Activated naive CD8-positive, alpha-beta T cell treated with anti-CD3 and anti-CD28 coated beads, Interleukin-2, amount 10 ng/mL, durations not matched to agents 7 days and 5 days (primary cell): ENCODE results near the gene CAPZB. TPM values are rescaled to one million over a fixed set of nuclear protein-coding genes. Genes with fewer than 3 reads are reported as not detected.

Experiments used
- ATAC-seq: fragments of 150-1000 bp; cut with Tn5 transposase; one replicate; pipeline ENCODE4 v1.10.0; 2021; ENCODE audit warnings: low read depth, moderate library complexity
- POLR2A ChIA-PET: fragments of 350-600 bp; sonication (Branson Sonifier 250); formaldehyde crosslinking; loops from one replicate; lab custom pipeline; 2021; ENCODE audit warnings: antibody characterized with exemption; lab: Charles Lee
- DNase-seq: peaks from one replicate; pipeline ENCODE4 v3.0.0; 2021
- H3K27ac Mint-ChIP-seq: one replicate; pipeline ENCODE4 v1.8.0; 2022; ENCODE audit warnings: mild to moderate bottlenecking, mixed read lengths
- H3K27me3 Mint-ChIP-seq: one replicate; pipeline ENCODE4 v1.8.0; 2022; ENCODE audit warnings: mild to moderate bottlenecking, moderate library complexity, mixed read lengths
- H3K36me3 Mint-ChIP-seq: one replicate; pipeline ENCODE4 v1.8.0; 2021; ENCODE audit warnings: mild to moderate bottlenecking, mixed read lengths
- H3K4me1 Mint-ChIP-seq: one replicate; pipeline ENCODE4 v1.8.0; 2021; ENCODE audit warnings: mixed read lengths
- H3K4me3 Mint-ChIP-seq: one replicate; pipeline ENCODE4 v1.8.0; 2022; ENCODE audit warnings: mild to moderate bottlenecking, moderate library complexity, mixed read lengths
- H3K9me3 Mint-ChIP-seq: one replicate; pipeline ENCODE4 v1.8.0; 2021; ENCODE audit warnings: mixed read lengths
- total RNA-seq, 2 experiments: library from RNA; stranded (reverse); gene quantifications; one replicate each; pipeline ENCODE4 v1.2.3, GENCODE V29; 2021

CAPZB gene
- total RNA-seq, 2 experiments from 2014 or later, result 395 to 412 TPM

DNA sequence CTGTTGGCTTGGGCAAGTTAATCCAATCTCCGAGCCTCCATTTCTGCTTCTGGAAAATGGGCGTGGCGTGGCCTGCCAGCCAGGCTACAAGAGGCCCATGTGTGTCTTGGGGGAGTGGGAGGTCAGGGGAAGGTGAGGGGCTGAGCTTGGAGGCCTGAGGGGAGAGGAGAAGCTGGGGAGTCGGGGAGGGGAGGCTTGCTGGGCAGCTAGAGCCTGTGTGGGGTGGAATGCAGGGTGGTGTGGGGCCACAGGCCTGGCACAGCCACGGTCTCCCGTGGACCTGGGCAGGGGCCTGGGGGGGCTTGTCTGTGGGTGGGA lies 158.6 kb downstream of the CAPZB start:
- POLR2A ChIA-PET, result no interaction called here

DNA sequence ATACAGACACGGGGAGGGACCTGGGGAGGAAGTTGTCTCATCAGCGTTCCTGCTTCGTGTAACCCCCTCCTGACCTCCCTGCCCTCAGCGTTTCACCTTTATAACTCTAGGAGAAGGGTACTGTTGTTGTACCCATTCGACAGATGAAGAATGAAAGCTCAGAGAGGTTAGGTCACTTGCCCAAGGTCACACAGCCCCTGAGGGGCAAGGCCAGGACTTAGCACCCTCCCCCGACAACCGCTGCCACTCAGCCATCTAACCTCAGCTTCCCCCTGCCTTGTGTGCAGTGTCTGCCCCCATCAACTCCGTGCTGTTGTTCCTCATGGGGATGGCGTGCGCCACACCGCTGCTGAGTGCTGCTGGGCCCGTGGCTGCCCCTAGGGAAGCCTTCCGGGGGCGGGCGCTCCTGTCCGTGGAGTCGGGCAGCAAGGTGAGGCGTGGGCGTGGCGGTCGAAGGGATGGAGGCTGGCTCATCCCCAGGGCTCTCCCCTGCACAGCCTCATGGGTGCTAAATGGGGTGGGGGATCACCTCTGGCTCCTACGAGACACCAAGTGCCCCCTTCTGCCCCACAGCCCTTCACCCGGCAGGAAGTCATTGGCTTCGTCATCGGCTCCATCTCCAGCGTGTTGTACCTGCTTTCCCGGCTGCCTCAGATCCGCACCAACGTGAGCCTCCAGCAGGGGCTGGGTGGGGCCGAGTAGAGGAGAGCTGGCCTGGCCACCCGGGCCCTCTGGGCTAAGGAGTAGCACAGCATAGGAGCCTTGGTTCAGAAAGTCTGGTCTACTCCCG lies 159.2 kb downstream of the CAPZB start:
- no peak overlapping the region for H3K4me3 Mint-ChIP-seq
- H3K4me1 Mint-ChIP-seq, result no peaks in the 10 kb centered on the region
- ATAC-seq (no peak), DNase-seq (no peak)
- H3K27me3 Mint-ChIP-seq, result no peaks in the 10 kb centered on the region
- H3K9me3 Mint-ChIP-seq, result no peaks in the 10 kb centered on the region
- peaks cover 2% of the 10 kb centered on the region for H3K36me3 Mint-ChIP-seq
- no peak overlapping the region for H3K27ac Mint-ChIP-seq
- POLR2A ChIA-PET, result no interaction called here

More for the DNA sequence above, 158.6 kb downstream of the CAPZB start:
- Mint-ChIP-seq H3K27me3 (no peaks in the 10 kb centered on the region), H3K4me3 (no peak overlapping the region), H3K27ac (no peak overlapping the region), H3K9me3 (no peaks in the 10 kb centered on the region), H3K4me1 (no peaks in the 10 kb centered on the region), H3K36me3 (no peaks in the 10 kb centered on the region)
- ATAC-seq (no peak), DNase-seq (no peak)

DNA sequence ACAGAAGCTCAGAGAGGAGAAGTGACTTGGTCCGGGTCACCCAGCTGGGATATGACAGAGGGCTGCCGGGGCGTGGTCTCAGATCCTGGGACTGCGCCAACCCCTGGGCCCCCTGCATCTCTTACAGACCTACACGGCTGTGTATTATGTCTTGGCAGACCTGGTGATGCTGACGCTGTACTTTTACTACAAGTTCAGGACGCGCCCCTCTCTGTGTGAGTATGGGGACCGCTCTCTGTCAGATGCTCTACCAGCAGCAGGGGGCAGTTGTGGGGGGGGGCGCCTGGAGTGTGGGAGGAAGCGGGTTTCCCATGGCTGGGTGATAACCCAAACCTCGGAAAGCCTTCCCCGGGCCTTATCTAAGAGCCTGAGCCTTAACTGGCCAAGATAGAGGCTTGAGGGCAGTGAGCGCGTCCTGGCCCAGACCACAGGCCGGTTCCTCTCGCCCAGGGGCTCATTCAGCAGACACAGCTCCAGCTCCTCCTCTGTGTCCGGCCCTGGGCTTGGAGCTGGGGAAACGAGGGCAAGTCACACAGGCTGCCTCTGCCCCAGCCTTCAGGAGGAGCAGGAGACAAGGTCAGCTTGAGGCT lies 159.9 kb downstream of the CAPZB start:
- Mint-ChIP-seq H3K9me3 (no peaks in the 10 kb centered on the region), H3K27ac (no peak overlapping the region), H3K4me3 (no peak overlapping the region), H3K27me3 (no peaks in the 10 kb centered on the region), H3K4me1 (no peaks in the 10 kb centered on the region), H3K36me3 (peaks cover 3% of the 10 kb centered on the region)
- no peak for DNase-seq
- POLR2A ChIA-PET, result no interaction called here
- ATAC-seq, result no peak

DNA sequence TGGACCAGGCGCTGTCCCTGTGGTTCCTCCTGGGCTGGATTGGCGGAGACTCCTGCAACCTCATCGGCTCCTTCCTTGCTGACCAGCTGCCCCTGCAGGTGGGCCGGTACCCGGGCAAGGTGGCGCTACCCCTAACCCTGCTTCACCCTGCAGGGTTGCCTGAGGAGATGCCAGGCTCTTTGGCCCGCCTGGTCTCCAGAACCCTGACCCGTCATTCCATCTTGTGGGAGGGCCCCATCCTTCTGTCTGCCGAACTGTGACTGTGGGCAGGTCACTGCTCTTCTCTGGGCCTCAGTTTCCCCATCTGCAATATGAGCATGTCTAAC lies 160.7 kb downstream of the CAPZB start:
- no peak for ATAC-seq
- no peak overlapping the region for H3K4me3 Mint-ChIP-seq
- no peak for DNase-seq
- H3K9me3 Mint-ChIP-seq, result no peaks in the 10 kb centered on the region
- peaks cover 3% of the 10 kb centered on the region for H3K36me3 Mint-ChIP-seq
- H3K27ac Mint-ChIP-seq, result no peak overlapping the region
- no peaks in the 10 kb centered on the region for H3K27me3 Mint-ChIP-seq
- POLR2A ChIA-PET, result no interaction called here
- H3K4me1 Mint-ChIP-seq, result no peaks in the 10 kb centered on the region

DNA sequence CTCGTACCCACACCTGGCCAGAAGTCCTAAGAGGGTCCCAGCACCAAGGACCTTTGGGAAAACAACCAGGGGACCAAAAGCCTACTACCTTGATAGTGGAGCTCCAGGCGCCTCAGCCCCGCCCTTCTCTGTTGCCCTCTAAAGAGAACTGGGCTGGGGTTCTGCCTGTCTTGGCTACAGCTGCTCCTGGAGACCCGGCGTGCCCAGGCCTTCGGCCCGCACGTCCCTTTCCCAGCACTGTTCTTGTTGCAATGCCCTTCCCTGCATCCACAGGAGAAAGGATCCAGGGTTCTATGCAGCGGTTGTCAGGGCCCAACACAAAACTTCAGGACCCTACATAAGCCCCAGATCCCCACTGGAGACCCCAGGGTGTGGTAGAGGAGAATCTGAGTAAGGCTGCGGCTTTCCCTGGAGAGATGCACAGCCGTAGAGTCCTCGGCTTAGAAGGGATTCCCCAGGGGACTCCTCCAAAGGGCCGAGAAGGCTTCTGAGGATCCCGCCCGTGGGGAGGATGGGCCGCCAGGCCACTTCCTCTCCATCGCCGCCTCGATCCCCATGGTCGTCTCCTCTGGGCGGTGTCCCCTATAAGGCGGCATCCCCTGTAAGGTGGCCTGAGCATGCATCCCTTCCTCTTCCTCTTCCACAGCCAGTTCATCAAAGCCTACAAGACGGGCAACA lies 161.2 kb downstream of the CAPZB start:
- no peak overlapping the region for H3K27ac Mint-ChIP-seq

GRCh38 chr1:19322481-19322880 lies 162.9 kb downstream of the CAPZB start:
- ATAC-seq (no peak), DNase-seq (no peak)
- Mint-ChIP-seq H3K27me3 (no peaks in the 10 kb centered on the region), H3K9me3 (no peaks in the 10 kb centered on the region), H3K27ac (no peak overlapping the region), H3K36me3 (peaks cover 3% of the 10 kb centered on the region), H3K4me3 (no peak overlapping the region), H3K4me1 (no peaks in the 10 kb centered on the region)
- POLR2A ChIA-PET, result no interaction called here

More for the DNA sequence above, 161.2 kb downstream of the CAPZB start:
- no peak for ATAC-seq
- Mint-ChIP-seq H3K4me1 (no peaks in the 10 kb centered on the region), H3K36me3 (peaks cover 3% of the 10 kb centered on the region), H3K9me3 (no peaks in the 10 kb centered on the region), H3K27me3 (no peaks in the 10 kb centered on the region), H3K4me3 (no peak overlapping the region)
- POLR2A ChIA-PET, result no interaction called here
- no peak for DNase-seq

GRCh38 chr1:19321071-19321470 lies 164.3 kb downstream of the CAPZB start:
- Mint-ChIP-seq H3K4me3 (no peak overlapping the region), H3K27me3 (no peaks in the 10 kb centered on the region), H3K36me3 (peaks cover 3% of the 10 kb centered on the region), H3K27ac (no peak overlapping the region), H3K9me3 (no peaks in the 10 kb centered on the region), H3K4me1 (peaks cover 4% of the 10 kb centered on the region)
- POLR2A ChIA-PET, result no interaction called here
- DNase-seq (no peak), ATAC-seq (no peak)

DNA sequence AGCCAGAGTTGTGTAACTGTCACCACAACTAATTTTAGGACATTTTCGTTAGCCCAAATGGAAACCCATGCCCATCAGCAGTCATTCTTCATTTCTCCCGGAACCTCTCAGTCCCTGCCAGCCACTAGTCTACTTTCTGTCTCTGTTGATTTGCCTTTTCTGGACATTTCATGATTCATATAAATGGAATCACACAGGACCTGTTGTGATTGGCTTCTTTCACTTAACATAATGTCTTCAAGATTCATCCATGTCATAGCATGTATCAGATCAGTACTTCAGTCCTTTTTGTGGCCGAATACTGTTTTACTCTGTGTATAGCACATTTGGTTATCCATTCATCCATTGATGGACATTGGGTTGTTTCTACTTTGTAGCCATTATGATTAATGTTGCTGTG lies 166.1 kb downstream of the CAPZB start:
- DNase-seq (no peak), ATAC-seq (no peak)
- no peak overlapping the region for H3K27ac Mint-ChIP-seq
- peaks cover 3% of the 10 kb centered on the region for H3K36me3 Mint-ChIP-seq
- no peaks in the 10 kb centered on the region for H3K9me3 Mint-ChIP-seq
- no peak overlapping the region for H3K4me3 Mint-ChIP-seq
- H3K4me1 Mint-ChIP-seq, result peaks cover 18% of the 10 kb centered on the region
- H3K27me3 Mint-ChIP-seq, result no peaks in the 10 kb centered on the region
- POLR2A ChIA-PET, result no interaction called here

DNA sequence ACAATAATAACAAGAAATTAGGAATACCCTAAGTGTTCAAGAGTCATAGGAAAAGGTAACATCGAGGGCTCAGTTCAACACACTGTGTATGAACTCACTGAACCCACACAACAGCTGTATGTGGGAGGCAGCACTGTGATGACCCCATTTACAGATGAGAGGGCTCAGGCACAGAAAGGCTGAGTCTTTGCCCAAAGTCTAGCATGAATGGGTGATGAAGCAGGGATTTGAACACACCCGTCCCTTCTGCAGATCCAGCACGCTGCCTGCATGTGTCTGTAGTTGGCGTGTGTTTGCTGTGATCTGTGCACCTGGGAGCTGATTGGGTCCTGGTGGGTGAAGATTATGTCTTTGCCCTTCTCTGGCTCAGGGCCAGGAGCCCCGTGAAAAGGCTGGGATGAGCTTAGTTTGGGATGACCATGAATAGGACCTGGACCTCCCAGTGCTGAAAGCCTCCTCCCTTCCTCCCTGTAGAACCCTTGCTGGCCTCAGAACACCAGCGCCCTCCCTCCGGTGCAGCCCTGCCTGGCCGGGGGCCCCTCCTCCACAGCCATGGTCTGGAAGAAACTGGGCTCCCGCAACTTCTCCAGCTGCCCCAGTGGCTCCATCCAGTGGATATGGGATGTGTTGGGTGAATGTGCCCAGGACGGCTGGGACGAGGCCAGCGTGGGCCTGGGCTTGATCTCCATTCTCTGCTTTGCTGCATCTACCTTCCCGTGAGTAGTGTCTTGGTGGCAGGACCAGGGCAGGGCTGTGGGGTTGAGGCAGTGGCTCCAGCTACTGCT lies 168.0 kb downstream of the CAPZB start:
- DNase-seq (no peak), ATAC-seq (no peak)
- H3K4me3 Mint-ChIP-seq, result no peak overlapping the region
- peaks cover 27% of the 10 kb centered on the region for H3K4me1 Mint-ChIP-seq
- H3K27ac Mint-ChIP-seq, result no peak overlapping the region
- POLR2A ChIA-PET, result no interaction called here
- peaks cover 3% of the 10 kb centered on the region for H3K36me3 Mint-ChIP-seq
- H3K27me3 Mint-ChIP-seq, result no peaks in the 10 kb centered on the region
- no peaks in the 10 kb centered on the region for H3K9me3 Mint-ChIP-seq

DNA sequence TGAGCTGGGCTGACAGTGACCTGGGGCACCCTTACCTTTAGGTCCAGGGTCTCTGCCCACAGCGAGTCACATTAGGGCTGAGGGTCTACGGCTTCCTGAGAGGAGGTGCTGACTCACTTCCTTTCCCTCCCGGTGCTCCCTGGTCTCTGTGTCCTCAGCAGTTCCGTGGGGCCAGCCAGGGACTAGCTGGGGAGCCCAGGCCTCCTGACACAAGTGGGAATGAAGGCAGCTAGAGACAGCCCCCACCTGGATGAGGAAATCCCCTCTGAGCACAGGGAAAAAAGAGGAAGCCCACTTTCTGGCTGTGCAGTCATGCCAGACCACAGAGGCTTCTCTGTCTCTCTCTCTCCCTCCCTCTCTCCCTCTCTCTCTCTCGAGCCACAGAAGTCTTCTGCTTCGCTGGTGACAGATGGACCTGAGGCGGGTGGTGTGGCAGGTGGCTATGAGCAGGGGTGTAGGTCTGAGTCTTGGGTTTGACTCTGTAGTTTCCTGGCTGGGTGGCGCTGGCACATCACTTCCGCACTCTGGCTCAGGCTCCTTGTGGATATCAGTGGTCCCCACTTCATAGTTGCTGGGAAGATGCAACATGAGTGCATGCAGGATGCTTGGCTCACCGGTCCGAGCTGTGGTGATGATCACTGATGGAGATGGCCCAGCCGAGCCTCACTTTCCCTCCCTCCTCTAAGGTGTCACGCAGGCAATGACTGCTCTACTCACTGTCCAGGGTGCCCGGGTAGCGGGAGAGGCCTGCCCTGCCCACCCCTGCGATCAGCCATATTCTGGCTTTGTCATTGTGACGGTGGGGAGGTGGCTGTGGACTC lies 169.8 kb downstream of the CAPZB start:
- Mint-ChIP-seq H3K4me1 (peaks cover 34% of the 10 kb centered on the region), H3K36me3 (no peaks in the 10 kb centered on the region), H3K27ac (peak overlapping the region; percentile 63), H3K27me3 (no peaks in the 10 kb centered on the region), H3K9me3 (no peaks in the 10 kb centered on the region), H3K4me3 (peak overlapping the region; percentile 62)
- ATAC-seq (no peak), DNase-seq (no peak)
- POLR2A ChIA-PET, result interaction anchor here (0.8 kb wide), 1 partner anchor 22 kb away, joined by 3 read pairs; no protein-coding TSS in a partner anchor

DNA sequence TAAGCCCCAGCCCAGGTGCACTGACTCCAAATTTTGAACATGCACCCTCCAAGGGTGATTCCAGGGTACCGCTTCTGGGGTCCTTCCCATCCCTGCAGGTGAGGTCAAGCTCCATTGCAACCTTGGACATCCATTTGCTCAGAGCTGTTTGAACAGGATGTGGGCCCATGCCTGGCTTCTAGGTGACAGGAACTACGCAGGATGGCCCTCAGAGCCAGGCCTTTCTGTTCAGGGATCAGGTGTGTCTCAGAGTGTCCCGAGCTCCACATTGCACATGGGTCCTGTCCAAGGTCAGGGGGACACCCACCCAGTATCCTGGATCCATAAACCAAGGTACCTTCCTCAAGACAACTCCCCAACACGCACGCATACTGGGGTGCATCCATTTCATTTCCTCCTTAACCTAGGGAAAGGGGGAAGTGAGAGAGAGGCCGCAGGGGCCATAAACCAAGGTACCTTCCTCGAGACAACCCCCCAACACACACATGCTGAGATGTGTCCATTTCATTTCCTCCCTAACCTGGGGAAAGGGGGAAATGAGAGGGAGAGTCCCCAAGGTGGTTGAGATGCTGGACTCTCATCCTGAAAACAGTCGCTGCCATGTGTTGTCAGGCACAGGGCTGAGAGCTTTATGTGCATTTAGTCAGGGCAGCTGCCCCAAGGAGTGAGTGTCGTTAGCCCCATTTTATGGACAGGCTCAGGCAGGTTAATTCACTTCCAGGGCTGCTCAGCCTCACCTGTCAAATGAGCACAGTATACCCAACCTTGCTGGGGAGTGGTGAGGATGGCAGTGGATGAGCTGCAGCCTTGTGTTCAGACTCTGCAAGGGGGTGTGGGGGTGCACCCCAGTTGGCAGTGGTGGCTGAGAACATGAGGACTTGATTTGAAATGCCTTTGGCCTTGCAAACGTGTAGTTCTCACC lies 171.1 kb downstream of the CAPZB start:
- POLR2A ChIA-PET, result interaction anchor here (0.8 to 1.2 kb wide), 2 partner anchors 21 to 339 kb away, joined by 3 read pairs; no protein-coding TSS in a partner anchor
- H3K4me1 Mint-ChIP-seq, result peaks cover 35% of the 10 kb centered on the region
- no peak overlapping the region for H3K27ac Mint-ChIP-seq
- no peak for ATAC-seq
- H3K27me3 Mint-ChIP-seq, result no peaks in the 10 kb centered on the region
- no peak for DNase-seq
- no peak overlapping the region for H3K4me3 Mint-ChIP-seq
- no peaks in the 10 kb centered on the region for H3K36me3 Mint-ChIP-seq
- no peaks in the 10 kb centered on the region for H3K9me3 Mint-ChIP-seq

DNA sequence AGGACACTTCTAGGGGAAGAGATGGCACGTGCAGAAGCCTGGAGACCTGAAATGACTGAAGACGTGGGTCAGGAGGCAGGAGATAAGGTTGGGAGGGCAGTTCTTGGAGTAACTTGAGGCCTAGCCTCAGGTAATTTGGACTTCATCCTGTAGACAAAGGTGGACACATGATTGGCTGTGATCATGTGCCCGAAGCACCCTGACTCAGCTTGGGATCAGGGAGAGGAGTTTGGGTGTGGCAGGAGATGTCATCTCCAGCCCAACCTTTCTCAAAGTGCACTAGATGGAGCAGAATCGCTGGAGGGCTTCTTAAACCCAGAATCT lies 171.7 kb downstream of the CAPZB start:
- Mint-ChIP-seq H3K4me1 (peaks cover 39% of the 10 kb centered on the region), H3K27me3 (no peaks in the 10 kb centered on the region), H3K4me3 (peak overlapping the region; percentile 51), H3K9me3 (no peaks in the 10 kb centered on the region), H3K27ac (peak overlapping the region; percentile 5), H3K36me3 (no peaks in the 10 kb centered on the region)
- ATAC-seq (no peak), DNase-seq (no peak)
- POLR2A ChIA-PET, result no interaction called here
